ENCODE data around the gene SLC44A3. TPM values are rescaled to one million over a fixed set of nuclear protein-coding genes. Genes with fewer than 3 reads are reported as not detected.

The SLC44A3 gene
- polyA plus RNA-seq, 3 donors: not detected

DNA sequence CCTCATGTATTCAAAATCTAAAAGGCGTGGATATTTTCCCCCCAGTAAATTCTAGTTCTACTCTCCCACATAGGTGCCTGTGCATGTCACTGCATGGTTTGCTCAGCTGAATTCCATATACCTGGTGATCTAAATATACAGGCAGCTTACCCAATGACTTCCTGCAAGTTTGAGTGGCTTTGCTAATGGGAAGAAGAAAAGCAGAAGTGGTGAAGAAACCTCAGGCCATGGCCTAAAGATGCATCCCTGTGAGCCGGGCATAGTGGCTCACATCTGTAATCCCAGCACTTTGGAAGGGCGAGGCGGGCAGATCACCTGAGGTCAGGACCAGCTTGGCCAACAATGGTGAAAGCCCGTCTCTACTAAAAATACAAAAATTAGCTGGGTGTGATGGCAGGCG, 11.5 kb downstream of the SLC44A3 start:
- H3K27me3 Mint-ChIP-seq (ENCODE audit: low read depth in 3 of 3): peaks cover 32 to 48% (median 33%) of the 10 kb centered on the region in 3 donors
- H3K4me3 Mint-ChIP-seq: peak overlapping the region in 1 of 2 donors; percentile 3
- Histone ChIP-seq H2AFZ (ENCODE audit: insufficient read depth, low read depth, low read length, poor library complexity, severe bottlenecking) (no peak overlapping the region), H3K36me3 (replicated peaks in 1 of 2; ENCODE audit: control insufficient read depth in 1 of 2, insufficient read depth in 2 of 2, low read length in 2 of 2) (no peaks in the 10 kb centered on the region), H3K79me2 (ENCODE audit: insufficient read depth, low read length) (no peaks in the 10 kb centered on the region), H3K27ac (ENCODE audit: low read depth in 1 of 2, low read length in 2 of 2) (no peak overlapping the region), H3K9ac (ENCODE audit: insufficient read depth, low read length, poor library complexity, severe bottlenecking) (no peak overlapping the region), H3K4me1 (ENCODE audit: control insufficient read depth in 1 of 2, insufficient read depth in 2 of 2, low read length in 2 of 2) (peaks cover 20 to 26% of the 10 kb centered on the region in 2 donors), H3K27me3 (ENCODE audit: control insufficient read depth in 2 of 2, insufficient read depth in 2 of 2, low read length in 2 of 2) (peaks cover 5 to 56% of the 10 kb centered on the region in 2 donors), H4K20me1 (ENCODE audit: insufficient read depth, low read length) (no peaks in the 10 kb centered on the region), H3K4me3 (replicated peaks in 1 of 3; ENCODE audit: low read depth in 2 of 3, low read length in 3 of 3) (peak overlapping the region in 1 of 3 experiments; percentile 15), H3K4me2 (replicated peaks; ENCODE audit: extremely low read depth, low read length, poor library complexity, severe bottlenecking) (no peak overlapping the region), H3K9me3 (replicated peaks in 1 of 2; ENCODE audit: control insufficient read depth in 1 of 2, insufficient read depth in 1 of 2, low read length in 2 of 2) (no peaks in the 10 kb centered on the region)
- peaks cover 0 to 4% of the 10 kb centered on the region in 2 donors for H3K36me3 Mint-ChIP-seq
- WGBS (ENCODE audit: insufficient coverage): 0% methylated on average over 3 of the region's 6 CpGs
- TF ChIP-seq, protein P1, sequence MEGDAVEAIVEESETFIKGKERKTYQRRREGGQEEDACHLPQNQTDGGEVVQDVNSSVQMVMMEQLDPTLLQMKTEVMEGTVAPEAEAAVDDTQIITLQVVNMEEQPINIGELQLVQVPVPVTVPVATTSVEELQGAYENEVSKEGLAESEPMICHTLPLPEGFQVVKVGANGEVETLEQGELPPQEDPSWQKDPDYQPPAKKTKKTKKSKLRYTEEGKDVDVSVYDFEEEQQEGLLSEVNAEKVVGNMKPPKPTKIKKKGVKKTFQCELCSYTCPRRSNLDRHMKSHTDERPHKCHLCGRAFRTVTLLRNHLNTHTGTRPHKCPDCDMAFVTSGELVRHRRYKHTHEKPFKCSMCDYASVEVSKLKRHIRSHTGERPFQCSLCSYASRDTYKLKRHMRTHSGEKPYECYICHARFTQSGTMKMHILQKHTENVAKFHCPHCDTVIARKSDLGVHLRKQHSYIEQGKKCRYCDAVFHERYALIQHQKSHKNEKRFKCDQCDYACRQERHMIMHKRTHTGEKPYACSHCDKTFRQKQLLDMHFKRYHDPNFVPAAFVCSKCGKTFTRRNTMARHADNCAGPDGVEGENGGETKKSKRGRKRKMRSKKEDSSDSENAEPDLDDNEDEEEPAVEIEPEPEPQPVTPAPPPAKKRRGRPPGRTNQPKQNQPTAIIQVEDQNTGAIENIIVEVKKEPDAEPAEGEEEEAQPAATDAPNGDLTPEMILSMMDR (IDR thresholded peaks at IDR 0.05): no peak
- H3K9me3 Mint-ChIP-seq: peaks cover 0 to 2% (median 0%) of the 10 kb centered on the region in 7 donors
- peaks cover 21% of the 10 kb centered on the region for H3K4me1 Mint-ChIP-seq
- peak; percentile 49 to 67 (median 63) for DNase-seq
- intact Hi-C loops (cut with micrococcal nuclease): no loop called here
- peak overlapping the region in 3 of 7 donors; percentile 12 to 52 (median 18) for H3K27ac Mint-ChIP-seq

DNA sequence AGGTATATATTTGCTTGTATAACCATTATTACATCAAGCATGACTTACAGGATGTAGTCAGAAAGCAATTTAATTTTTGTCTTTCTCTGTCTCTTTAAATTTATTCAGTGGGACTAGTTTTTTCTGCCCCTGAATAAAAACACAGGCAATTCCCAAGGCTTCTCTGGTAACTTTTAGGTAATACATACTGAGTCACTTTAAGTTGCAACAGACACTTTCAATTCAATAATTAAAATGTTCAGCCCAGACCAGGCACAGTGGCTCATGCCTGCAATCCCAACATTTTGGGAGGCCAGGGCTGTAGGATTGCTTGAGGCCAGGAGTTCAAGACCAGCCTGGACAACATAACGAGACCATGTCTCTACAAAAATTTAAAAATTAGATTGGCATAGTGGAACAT, 12.3 kb downstream of the SLC44A3 start:
- Histone ChIP-seq H3K79me2 (ENCODE audit: insufficient read depth, low read length) (no peaks in the 10 kb centered on the region), H3K27me3 (ENCODE audit: control insufficient read depth in 2 of 2, insufficient read depth in 2 of 2, low read length in 2 of 2) (peaks cover 5 to 51% of the 10 kb centered on the region in 2 donors), H3K4me1 (ENCODE audit: control insufficient read depth in 1 of 2, insufficient read depth in 2 of 2, low read length in 2 of 2) (peaks cover 20 to 26% of the 10 kb centered on the region in 2 donors), H2AFZ (ENCODE audit: insufficient read depth, low read depth, low read length, poor library complexity, severe bottlenecking) (no peak overlapping the region), H4K20me1 (ENCODE audit: insufficient read depth, low read length) (no peaks in the 10 kb centered on the region), H3K4me3 (replicated peaks in 1 of 3; ENCODE audit: low read depth in 2 of 3, low read length in 3 of 3) (no peak overlapping the region), H3K36me3 (replicated peaks in 1 of 2; ENCODE audit: control insufficient read depth in 1 of 2, insufficient read depth in 2 of 2, low read length in 2 of 2) (no peaks in the 10 kb centered on the region), H3K9ac (ENCODE audit: insufficient read depth, low read length, poor library complexity, severe bottlenecking) (no peak overlapping the region), H3K27ac (ENCODE audit: low read depth in 1 of 2, low read length in 2 of 2) (no peak overlapping the region), H3K9me3 (replicated peaks in 1 of 2; ENCODE audit: control insufficient read depth in 1 of 2, insufficient read depth in 1 of 2, low read length in 2 of 2) (no peaks in the 10 kb centered on the region), H3K4me2 (replicated peaks; ENCODE audit: extremely low read depth, low read length, poor library complexity, severe bottlenecking) (no peak overlapping the region)
- Mint-ChIP-seq H3K4me1 (peaks cover 21% of the 10 kb centered on the region), H3K9me3 (peaks cover 0 to 2% (median 0%) of the 10 kb centered on the region in 7 donors), H3K27me3 (ENCODE audit: low read depth in 3 of 3) (peaks cover 30 to 45% (median 36%) of the 10 kb centered on the region in 3 donors), H3K4me3 (peak overlapping the region in 1 of 2 donors; percentile 46), H3K27ac (no peak overlapping the region), H3K36me3 (peaks cover 0 to 4% of the 10 kb centered on the region in 2 donors)
- TF ChIP-seq, protein P1 (IDR thresholded peaks at IDR 0.05): no peak
- DNase-seq: no peak
- WGBS (ENCODE audit: insufficient coverage): no CpG with 5 or more reads among the region's 1 CpG
- intact Hi-C loops (cut with micrococcal nuclease): no loop called here
